ENCODE results near the gene FOXK2.

DNA sequence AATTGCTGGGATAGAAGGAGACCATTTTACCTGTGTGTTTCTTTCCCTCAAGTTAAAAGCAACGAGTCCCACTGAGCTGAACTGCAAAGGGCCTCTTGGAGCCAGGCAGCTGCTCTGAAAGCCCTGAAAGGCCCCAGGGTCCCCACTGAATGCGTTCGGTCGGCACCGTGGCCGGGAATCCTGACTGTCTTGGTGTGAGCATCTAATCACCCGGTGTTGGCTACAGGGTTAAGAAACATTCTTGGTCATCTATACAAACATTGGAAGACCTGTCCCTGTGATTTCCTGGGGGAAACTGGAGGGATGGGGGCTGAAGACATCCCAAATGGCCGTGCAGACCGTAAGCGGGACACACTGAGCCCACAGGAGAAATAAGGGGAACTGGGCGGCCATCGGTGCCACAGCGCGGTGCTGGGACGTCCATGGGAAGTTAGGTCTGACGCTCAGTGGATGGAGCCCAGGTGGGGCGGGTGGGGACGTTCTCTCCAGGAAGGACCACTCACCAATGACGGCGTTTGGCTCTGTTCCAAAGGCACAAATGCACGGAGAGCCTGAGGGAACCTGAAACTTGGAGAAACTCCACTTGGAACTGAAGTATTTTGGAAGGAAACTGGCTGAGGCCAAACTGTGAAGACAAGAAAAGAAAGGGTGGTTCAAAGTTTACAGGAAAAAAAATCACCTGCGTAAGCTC lies 96.6 kb downstream of the FOXK2 start:
- no peak for TF ChIP-seq POLR2A (IDR thresholded peaks at IDR 0.05; ENCODE audit: low read length)
- TF ChIP-seq GATA1 (IDR thresholded peaks at IDR 0.05; ENCODE audit: low read depth, low read length), result no peak

All from erythroblast (primary cell).